Suprapubic skin (tissue), 3 donors: Measurements from ENCODE around the gene TIMM10B.

Experiments
- POLR2A ChIP-seq, 2 donors: fragments of 450-650 bp; IDR thresholded peaks; one replicate each; pipeline ENCODE4 v1.6.1; 2017; ENCODE audit warnings: antibody characterized with exemption in 2 of 2, mild to moderate bottlenecking in 2 of 2, moderate library complexity in 2 of 2
- TF ChIP-seq, protein P1 (sequence below), 2 donors: fragments of 200-600 bp in 1 of 2; fragments of 450-650 bp in 1 of 2; sonication (generic) in 1 of 2; IDR thresholded peaks; one replicate each; pipeline ENCODE4 v1.5.1; 2016 to 2019; ENCODE audit warnings: antibody characterized with exemption in 2 of 2, mild to moderate bottlenecking in 1 of 2, moderate library complexity in 1 of 2

DNA sequence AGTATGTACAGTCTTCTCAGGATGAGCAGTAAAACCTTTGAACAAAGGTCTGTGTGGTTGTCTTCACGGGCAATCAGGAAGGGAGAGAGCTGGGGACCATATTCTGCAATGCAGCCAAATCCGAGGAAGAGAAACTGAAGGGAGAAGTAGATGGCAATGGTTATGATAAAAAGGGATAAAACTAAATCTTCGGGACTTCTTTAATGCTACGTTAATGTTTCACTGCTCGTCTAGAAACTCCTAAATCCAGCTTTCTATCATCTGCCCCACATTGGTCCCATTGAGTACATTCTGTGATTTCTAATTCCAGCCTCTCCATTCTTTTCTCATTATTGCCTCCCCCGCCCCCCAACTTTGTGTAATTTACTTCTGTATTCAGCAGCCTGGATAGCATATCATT is 1.7 kb downstream of the TIMM10B start:
- TF ChIP-seq POLR2A (IDR thresholded peaks at IDR 0.05): no peak
- TF ChIP-seq, protein P1, sequence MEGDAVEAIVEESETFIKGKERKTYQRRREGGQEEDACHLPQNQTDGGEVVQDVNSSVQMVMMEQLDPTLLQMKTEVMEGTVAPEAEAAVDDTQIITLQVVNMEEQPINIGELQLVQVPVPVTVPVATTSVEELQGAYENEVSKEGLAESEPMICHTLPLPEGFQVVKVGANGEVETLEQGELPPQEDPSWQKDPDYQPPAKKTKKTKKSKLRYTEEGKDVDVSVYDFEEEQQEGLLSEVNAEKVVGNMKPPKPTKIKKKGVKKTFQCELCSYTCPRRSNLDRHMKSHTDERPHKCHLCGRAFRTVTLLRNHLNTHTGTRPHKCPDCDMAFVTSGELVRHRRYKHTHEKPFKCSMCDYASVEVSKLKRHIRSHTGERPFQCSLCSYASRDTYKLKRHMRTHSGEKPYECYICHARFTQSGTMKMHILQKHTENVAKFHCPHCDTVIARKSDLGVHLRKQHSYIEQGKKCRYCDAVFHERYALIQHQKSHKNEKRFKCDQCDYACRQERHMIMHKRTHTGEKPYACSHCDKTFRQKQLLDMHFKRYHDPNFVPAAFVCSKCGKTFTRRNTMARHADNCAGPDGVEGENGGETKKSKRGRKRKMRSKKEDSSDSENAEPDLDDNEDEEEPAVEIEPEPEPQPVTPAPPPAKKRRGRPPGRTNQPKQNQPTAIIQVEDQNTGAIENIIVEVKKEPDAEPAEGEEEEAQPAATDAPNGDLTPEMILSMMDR (IDR thresholded peaks at IDR 0.05): no peak
